Measurements from ENCODE around the gene EFCAB9. TPM values are rescaled to one million over a fixed set of nuclear protein-coding genes. Genes with fewer than 3 reads are reported as not detected.

Gene EFCAB9
- polyA plus RNA-seq, 1 of the 3 experiments (the other 2 are of a cell fraction) = 0.10 TPM

DNA sequence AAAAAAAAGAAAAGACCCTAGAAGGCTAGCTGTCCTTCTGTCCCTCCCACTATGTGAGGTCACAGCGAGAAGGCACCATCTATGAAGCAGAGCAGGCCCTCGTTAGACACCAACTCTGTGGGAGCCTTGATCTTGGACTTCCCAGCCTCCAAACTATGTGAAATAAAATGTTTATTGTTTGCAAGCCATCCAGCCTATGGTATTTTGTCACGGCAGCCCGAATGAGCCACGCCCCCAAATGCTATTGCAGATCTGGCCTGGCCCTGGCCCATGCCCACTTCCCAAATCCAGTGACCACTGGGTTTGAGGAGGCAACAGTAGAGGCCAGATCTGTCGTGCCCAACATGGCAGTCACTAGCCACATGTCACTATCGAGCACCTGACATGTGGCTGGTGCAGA, 16.8 kb upstream of the EFCAB9 start:
- WGBS (ENCODE audit: low lambda C conversion rate) = 98% methylated on average over 4 of the region's 7 CpGs
- no peak for DNase-seq
- Histone ChIP-seq H3K4me1 (ENCODE audit: control insufficient read depth in 1 of 2, insufficient read depth in 2 of 2, low read depth in 1 of 2, low read length in 1 of 2) (peaks cover 0 to 11% of the 10 kb centered on the region in 2 experiments; a peak in 1 of 4 replicates), H4K20me1 (ENCODE audit: insufficient read depth) (peaks cover 23% of the 10 kb centered on the region; the same call in 1 of the 2 replicates), H3K36me3 (replicated peaks in 1 of 2; ENCODE audit: control insufficient read depth in 1 of 2, insufficient read depth in 2 of 2, low read length in 1 of 2) (no peaks in the 10 kb centered on the region), H3K4me3 (ENCODE audit: low read depth in 2 of 2, low read length in 1 of 2) (no peak overlapping the region), H3F3A (replicated peaks; ENCODE audit: insufficient read depth) (no peaks in the 10 kb centered on the region), H3K79me2 (ENCODE audit: insufficient read depth) (peaks cover 71% of the 10 kb centered on the region), H3K27ac (ENCODE audit: low read depth in 2 of 2, low read length in 1 of 2) (no peak overlapping the region), H3K9me3 (no peaks in the 10 kb centered on the region), H3K9ac (no peak overlapping the region), H3K27me3 (ENCODE audit: insufficient read depth) (no peaks in the 10 kb centered on the region), H2AFZ (ENCODE audit: low read depth) (no peak overlapping the region), H3K9me2 (no peaks in the 10 kb centered on the region), H3K4me2 (no peak overlapping the region)
- TF ChIP-seq TEAD4 (IDR thresholded peaks at IDR 0.05; ENCODE audit: borderline replicate concordance, insufficient read depth) = no peak
- TF ChIP-seq, protein P1, sequence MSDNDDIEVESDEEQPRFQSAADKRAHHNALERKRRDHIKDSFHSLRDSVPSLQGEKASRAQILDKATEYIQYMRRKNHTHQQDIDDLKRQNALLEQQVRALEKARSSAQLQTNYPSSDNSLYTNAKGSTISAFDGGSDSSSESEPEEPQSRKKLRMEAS (IDR thresholded peaks at IDR 0.05; ENCODE audit: low read depth) = no peak
- TF ChIP-seq FOXM1 (IDR thresholded peaks at IDR 0.05; ENCODE audit: low read depth) = no peak
- TF ChIP-seq FOSL2 (IDR thresholded peaks at IDR 0.05; ENCODE audit: borderline replicate concordance, low read depth) = no peak
- TF ChIP-seq, protein P2, sequence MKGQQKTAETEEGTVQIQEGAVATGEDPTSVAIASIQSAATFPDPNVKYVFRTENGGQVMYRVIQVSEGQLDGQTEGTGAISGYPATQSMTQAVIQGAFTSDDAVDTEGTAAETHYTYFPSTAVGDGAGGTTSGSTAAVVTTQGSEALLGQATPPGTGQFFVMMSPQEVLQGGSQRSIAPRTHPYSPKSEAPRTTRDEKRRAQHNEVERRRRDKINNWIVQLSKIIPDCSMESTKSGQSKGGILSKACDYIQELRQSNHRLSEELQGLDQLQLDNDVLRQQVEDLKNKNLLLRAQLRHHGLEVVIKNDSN (IDR thresholded peaks at IDR 0.05; ENCODE audit: borderline replicate concordance, low read depth) = no peak
- no peak for TF ChIP-seq RAD21 (IDR thresholded peaks at IDR 0.05; ENCODE audit: low read length)
- POLR2A ChIA-PET = no interaction called here
- CTCF ChIA-PET = interaction anchor here (1.8 kb wide), 1 partner anchor 15 kb away, joined by 3 read pairs; no protein-coding TSS in a partner anchor

DNA sequence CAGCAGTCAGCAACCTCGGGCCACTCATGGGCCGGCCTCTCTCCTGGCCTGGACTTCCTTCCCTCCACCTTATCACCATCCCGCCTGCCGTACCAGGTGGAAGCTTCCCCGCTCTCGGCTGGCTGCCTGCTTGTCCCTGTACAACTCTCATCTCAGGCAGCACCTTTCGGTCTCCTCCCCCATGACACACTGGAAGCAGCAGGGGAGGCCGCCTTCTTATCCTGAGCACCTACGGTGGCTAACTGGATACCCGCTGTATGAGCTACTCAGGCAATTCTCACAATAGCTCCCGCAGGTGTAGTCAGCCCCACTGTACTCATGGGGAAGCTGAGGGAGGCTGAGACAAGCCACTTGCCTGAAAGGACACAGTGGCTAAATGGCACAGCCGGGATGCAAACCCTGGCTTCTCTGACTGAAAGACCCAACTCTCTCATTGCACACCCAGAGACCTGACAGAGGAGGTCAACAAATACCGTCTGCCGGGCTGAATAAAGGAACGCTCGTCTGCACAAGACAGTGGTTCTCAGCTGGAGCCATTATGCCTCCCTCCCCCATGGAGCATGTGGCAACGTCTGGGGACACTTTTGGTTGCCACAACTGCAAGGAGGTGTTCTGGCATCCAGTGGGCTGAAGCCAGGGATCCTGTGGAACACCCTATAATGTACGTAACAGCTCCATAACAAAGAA, 15.5 kb upstream of the EFCAB9 start:
- H2AFZ ChIP-seq (ENCODE audit: low read depth) = no peak overlapping the region
- H3K9me3 ChIP-seq = no peaks in the 10 kb centered on the region
- H3K27ac ChIP-seq (ENCODE audit: low read depth in 2 of 2, low read length in 1 of 2) = no peak overlapping the region
- H3K4me1 ChIP-seq (ENCODE audit: control insufficient read depth in 1 of 2, insufficient read depth in 2 of 2, low read depth in 1 of 2, low read length in 1 of 2) = peaks cover 0 to 6% of the 10 kb centered on the region in 2 experiments; a peak in 1 of 4 replicates
- CTCF ChIA-PET = interaction anchor here (1.0 to 3.5 kb wide), 2 partner anchors 10 to 115 kb away, joined by 4 to 14 read pairs; partner anchors contain the start of gene STK10
- POLR2A ChIA-PET = no interaction called here
- peaks cover 21% of the 10 kb centered on the region; the same call in 1 of the 2 replicates for H4K20me1 ChIP-seq (ENCODE audit: insufficient read depth)
- peaks cover 79% of the 10 kb centered on the region for H3K79me2 ChIP-seq (ENCODE audit: insufficient read depth)
- DNase-seq = no peak
- H3K4me3 ChIP-seq (ENCODE audit: low read depth in 2 of 2, low read length in 1 of 2) = no peak overlapping the region
- 87% methylated on average over 14 of the region's 18 CpGs for WGBS (ENCODE audit: low lambda C conversion rate)
- no peak overlapping the region for H3K4me2 ChIP-seq
- no peak for TF ChIP-seq EP300 (IDR thresholded peaks at IDR 0.05; ENCODE audit: borderline replicate concordance in 1 of 2, low read depth in 1 of 2, low read length in 1 of 2)
- TF ChIP-seq, protein P3, sequence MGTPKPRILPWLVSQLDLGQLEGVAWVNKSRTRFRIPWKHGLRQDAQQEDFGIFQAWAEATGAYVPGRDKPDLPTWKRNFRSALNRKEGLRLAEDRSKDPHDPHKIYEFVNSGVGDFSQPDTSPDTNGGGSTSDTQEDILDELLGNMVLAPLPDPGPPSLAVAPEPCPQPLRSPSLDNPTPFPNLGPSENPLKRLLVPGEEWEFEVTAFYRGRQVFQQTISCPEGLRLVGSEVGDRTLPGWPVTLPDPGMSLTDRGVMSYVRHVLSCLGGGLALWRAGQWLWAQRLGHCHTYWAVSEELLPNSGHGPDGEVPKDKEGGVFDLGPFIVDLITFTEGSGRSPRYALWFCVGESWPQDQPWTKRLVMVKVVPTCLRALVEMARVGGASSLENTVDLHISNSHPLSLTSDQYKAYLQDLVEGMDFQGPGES (IDR thresholded peaks at IDR 0.05; ENCODE audit: low read depth, low read length) = no peak
- no peak for TF ChIP-seq TCF12 (IDR thresholded peaks at IDR 0.05)
- no peak for TF ChIP-seq RAD21 (IDR thresholded peaks at IDR 0.05; ENCODE audit: low read length)
- no peak for TF ChIP-seq GATA2 (CRISPR knock-in tag; IDR thresholded peaks at IDR 0.05)
- peaks cover 0 to 1% of the 10 kb centered on the region in 2 experiments for H3K36me3 ChIP-seq (replicated peaks in 1 of 2; ENCODE audit: control insufficient read depth in 1 of 2, insufficient read depth in 2 of 2, low read length in 1 of 2)
- H3F3A ChIP-seq (replicated peaks; ENCODE audit: insufficient read depth) = no peaks in the 10 kb centered on the region
- no peak overlapping the region for H3K9ac ChIP-seq
- no peaks in the 10 kb centered on the region for H3K27me3 ChIP-seq (ENCODE audit: insufficient read depth)
- no peaks in the 10 kb centered on the region for H3K9me2 ChIP-seq
